Esophagus muscularis mucosa (tissue), 4 donors: ENCODE results near the gene CAPN8. TPM values are rescaled to one million over a fixed set of nuclear protein-coding genes. Genes with fewer than 3 reads are reported as not detected.

Experiments
- DNase-seq: peaks from one replicate; pipeline ENCODE4 v3.0.0-alpha.2; 2017; ENCODE audit errors: extremely low spot score
- H3K27ac ChIP-seq, 4 donors: fragments of 200-600 bp; sonication (generic); replicated peaks in 1 of 4; 1 replicate in 3 of 4; 2 replicates in 1 of 4; pipeline ENCODE4 v1.5.1; 2016 to 2019; ENCODE audit warnings: mild to moderate bottlenecking in 1 of 4
- H3K27me3 ChIP-seq, 4 donors: fragments of 200-600 bp; sonication (generic); one replicate each; pipeline versions ENCODE4 v1.5.1 to v1.6.0; 2016 to 2019
- H3K36me3 ChIP-seq, 4 donors: fragments of 200-600 bp; sonication (generic); one replicate each; pipeline ENCODE4 v1.5.1; 2016 to 2019
- H3K4me1 ChIP-seq, 4 donors: fragments of 200-600 bp; sonication (generic); one replicate each; pipeline ENCODE4 v1.5.1; 2016 to 2019
- H3K4me3 ChIP-seq, 4 donors: fragments of 200-600 bp; sonication (generic); 1 replicate in 2 of 4; 2 replicates in 2 of 4; pipeline ENCODE4 v1.5.1; 2016 to 2019; ENCODE audit warnings: mild to moderate bottlenecking in 4 of 4, moderate library complexity in 1 of 4
- H3K9me3 ChIP-seq, 4 donors: fragments of 200-600 bp; sonication (generic); 1 replicate in 3 of 4; 2 replicates in 1 of 4; pipeline ENCODE4 v1.5.1; 2016 to 2019
- CTCF ChIP-seq, 3 experiments: fragments of 200-600 bp in 2 of 3; fragments of 450-650 bp in 1 of 3; sonication (generic) in 2 of 3; IDR thresholded peaks; one replicate each; pipeline ENCODE4 v1.5.1; 2017 to 2019; ENCODE audit warnings: antibody characterized with exemption in 3 of 3, mild to moderate bottlenecking in 2 of 3, moderate library complexity in 1 of 3
- EP300 ChIP-seq: sonication (generic); formaldehyde crosslinking; IDR thresholded peaks from one replicate; pipeline ENCODE4 v1.6.1; 2017; ENCODE audit warnings: antibody characterized with exemption
- POLR2A ChIP-seq: fragments of 450-650 bp; IDR thresholded peaks from one replicate; pipeline ENCODE4 v1.6.1; 2017; ENCODE audit warnings: antibody characterized with exemption, moderate library complexity, mild to moderate bottlenecking, low read depth
- POLR2AphosphoS5 ChIP-seq, 2 donors: sonication (generic); formaldehyde crosslinking; IDR thresholded peaks; one replicate each; pipeline ENCODE4 v1.6.1; 2017; ENCODE audit warnings: antibody characterized with exemption in 2 of 2
- WGBS: methylation state at CpG from one replicate; pipeline ENCODE4 v1.1.5; 2018; 5-methylcytosine and 5-hydroxymethylcytosine counted together
- intact Hi-C: fragments of 100-400 bp; cut with DNase I; formaldehyde crosslinking; loops from one replicate; pipeline ENCODE4 v1.15.1; 2023
- total RNA-seq, 4 donors: library from RNA; depleted of rRNA; stranded (reverse); fragments of >200 nt; gene quantifications; one replicate each; pipeline versions ENCODE4 v1.1.0 to v1.2.1, GENCODE V29; 2016

Gene CAPN8
- total RNA-seq, 4 donors from 2014 or later = 1.0 TPM; not detected in 3

GRCh38 chr1:223653015-223653414 lies 12.5 kb downstream of the CAPN8 start:
- Histone ChIP-seq H3K27ac (no peak overlapping the region), H3K9me3 (no peaks in the 10 kb centered on the region), H3K36me3 (no peaks in the 10 kb centered on the region), H3K4me1 (peaks cover 0 to 13% (median 8%) of the 10 kb centered on the region in 4 donors), H3K4me3 (no peak overlapping the region), H3K27me3 (no peaks in the 10 kb centered on the region)
- no peak for TF ChIP-seq POLR2AphosphoS5 (IDR thresholded peaks at IDR 0.05)
- no peak for TF ChIP-seq EP300
- no peak for TF ChIP-seq CTCF (IDR thresholded peaks at IDR 0.05)
- TF ChIP-seq POLR2A = no peak
- intact Hi-C loops = no loop called here
- DNase-seq = no peak
- 96% methylated on average over 14 of the region's 14 CpGs for WGBS

GRCh38 chr1:223652436-223652941 lies 13.0 kb downstream of the CAPN8 start:
- TF ChIP-seq CTCF (IDR thresholded peaks at IDR 0.05) = no peak
- no peak for TF ChIP-seq POLR2A
- no peak for TF ChIP-seq EP300
- TF ChIP-seq POLR2AphosphoS5 (IDR thresholded peaks at IDR 0.05) = no peak
- WGBS = 75% methylated on average over 12 of the region's 12 CpGs
- Histone ChIP-seq H3K4me1 (peaks cover 0 to 13% (median 8%) of the 10 kb centered on the region in 4 donors), H3K9me3 (no peaks in the 10 kb centered on the region), H3K27ac (no peak overlapping the region), H3K36me3 (no peaks in the 10 kb centered on the region), H3K4me3 (no peak overlapping the region), H3K27me3 (no peaks in the 10 kb centered on the region)
- no peak for DNase-seq
- intact Hi-C loops = no loop called here

- 81% methylated on average over 7 of the region's 8 CpGs for WGBS
- intact Hi-C loops = no loop called here
- no peaks in the 10 kb centered on the region for H3K36me3 ChIP-seq
Observed at GRCh38 chr1:223651291-223651991, 14.1 kb downstream of the CAPN8 start.

GRCh38 chr1:223650465-223650864 lies 15.0 kb downstream of the CAPN8 start:
- no peak overlapping the region for H3K4me3 ChIP-seq
- H3K27ac ChIP-seq = no peak overlapping the region
- H3K27me3 ChIP-seq = peaks cover 0 to 12% (median 0%) of the 10 kb centered on the region in 4 donors
- H3K36me3 ChIP-seq = no peaks in the 10 kb centered on the region
- no peaks in the 10 kb centered on the region for H3K9me3 ChIP-seq
- TF ChIP-seq POLR2AphosphoS5 (IDR thresholded peaks at IDR 0.05) (no peak), EP300 (no peak), CTCF (IDR thresholded peaks at IDR 0.05) (no peak)
- intact Hi-C loops = no loop called here
- peaks cover 0 to 13% (median 8%) of the 10 kb centered on the region in 4 donors for H3K4me1 ChIP-seq
- no peak for DNase-seq
- WGBS = 35% methylated on average over 2 of the region's 2 CpGs

More at GRCh38 chr1:223651291-223651991, 14.1 kb downstream of the CAPN8 start:
- Histone ChIP-seq H3K27me3 (peaks cover 0 to 4% (median 0%) of the 10 kb centered on the region in 4 donors), H3K4me1 (peaks cover 0 to 13% (median 8%) of the 10 kb centered on the region in 4 donors), H3K4me3 (no peak overlapping the region), H3K9me3 (no peaks in the 10 kb centered on the region), H3K27ac (no peak overlapping the region)
- TF ChIP-seq POLR2A (no peak), POLR2AphosphoS5 (IDR thresholded peaks at IDR 0.05) (no peak), CTCF (IDR thresholded peaks at IDR 0.05) (no peak), EP300 (no peak)
- no peak for DNase-seq
